Epithelial cell of proximal tubule (primary cell): ENCODE data around the gene IL17C. TPM values are rescaled to one million over a fixed set of nuclear protein-coding genes. Genes with fewer than 3 reads are reported as not detected.

ENCODE experiments used
- DNase-seq: peaks from one replicate; pipeline ENCODE4 v3.0.0-alpha.2; 2011; ENCODE audit warnings: low read depth
- H3K4me3 ChIP-seq: 2 replicates; pipeline ENCODE4 v1.5.1; 2011; ENCODE audit warnings: low read depth, mild to moderate bottlenecking, low read length
- CTCF ChIP-seq: conservative IDR thresholded peaks from 2 replicates; pipeline ENCODE4 v1.5.1; 2012; ENCODE audit warnings: low read depth, mild to moderate bottlenecking, low read length
- total RNA-seq: library from RNA; depleted of rRNA; stranded (reverse); fragments of >200 nt; gene quantifications from 2 replicates; pipeline ENCODE4 v1.2.3, GENCODE V29; 2015

IL17C gene
- total RNA-seq, 1 donor from 2014 or later, result 0.17 TPM

DNA sequence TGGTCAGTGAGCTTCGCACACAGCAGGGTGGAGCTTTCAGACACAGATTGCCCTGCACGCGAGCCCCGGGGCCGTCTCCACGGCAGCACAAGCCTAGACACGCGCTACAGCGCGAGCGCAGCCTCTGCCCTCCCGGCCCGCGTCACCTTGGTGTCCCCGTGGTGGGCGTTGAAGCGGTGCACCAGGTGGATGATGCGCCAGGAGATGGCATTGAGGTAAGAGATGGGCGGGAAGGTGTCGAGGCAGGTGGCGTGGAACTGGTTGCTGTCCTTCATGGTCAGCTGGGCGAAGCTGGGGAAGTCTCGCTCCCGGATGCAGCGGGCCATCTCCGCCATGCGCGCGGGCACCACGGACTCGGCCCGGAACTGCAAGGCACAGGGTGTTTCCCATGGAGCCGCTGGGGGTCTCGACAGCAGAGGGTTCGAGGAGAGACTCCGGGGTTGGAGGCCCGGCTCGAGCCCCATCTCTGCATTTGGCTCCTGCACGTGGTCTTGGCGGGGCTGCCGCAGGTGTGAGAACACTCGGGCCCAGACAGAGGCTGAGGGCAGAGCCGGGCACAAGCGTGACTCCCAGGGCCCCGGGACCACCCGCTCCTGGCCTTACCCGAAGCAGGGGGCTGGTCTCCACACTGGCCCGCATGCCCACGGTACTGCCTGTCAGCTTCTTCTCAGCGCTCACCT is 16.8 kb downstream of the IL17C start:
- TF ChIP-seq CTCF, result no peak
- no peak overlapping the region for H3K4me3 ChIP-seq
- no peak for DNase-seq

DNA sequence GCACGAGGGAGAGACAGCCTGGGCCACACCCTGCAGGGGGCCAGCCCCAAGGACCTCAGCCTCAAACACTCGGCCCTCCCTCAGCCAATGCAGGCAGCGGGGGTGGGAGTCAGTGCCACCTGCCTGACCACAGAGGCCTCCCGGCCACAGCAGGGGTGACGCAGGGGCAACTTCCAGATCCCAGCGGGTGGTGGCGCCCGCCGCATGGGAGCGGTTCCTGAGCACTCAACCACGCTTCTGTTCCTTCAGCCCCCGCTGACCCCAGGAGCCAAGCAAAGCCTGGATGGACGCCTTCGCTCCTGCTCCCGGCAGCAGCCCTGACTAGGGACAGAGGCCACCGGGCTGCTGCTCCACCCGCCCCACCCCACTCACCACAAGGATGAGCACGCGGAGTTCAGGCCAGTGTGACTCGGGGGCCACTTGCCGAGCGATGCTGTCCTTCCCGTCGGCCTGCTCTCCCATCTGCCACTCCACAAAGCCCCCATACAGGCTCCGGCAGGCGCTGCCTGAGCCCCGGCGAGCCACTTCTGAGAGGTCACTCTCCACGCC is 17.4 kb downstream of the IL17C start:
- no peak for TF ChIP-seq CTCF
- no peak for DNase-seq
- no peak overlapping the region for H3K4me3 ChIP-seq

DNA sequence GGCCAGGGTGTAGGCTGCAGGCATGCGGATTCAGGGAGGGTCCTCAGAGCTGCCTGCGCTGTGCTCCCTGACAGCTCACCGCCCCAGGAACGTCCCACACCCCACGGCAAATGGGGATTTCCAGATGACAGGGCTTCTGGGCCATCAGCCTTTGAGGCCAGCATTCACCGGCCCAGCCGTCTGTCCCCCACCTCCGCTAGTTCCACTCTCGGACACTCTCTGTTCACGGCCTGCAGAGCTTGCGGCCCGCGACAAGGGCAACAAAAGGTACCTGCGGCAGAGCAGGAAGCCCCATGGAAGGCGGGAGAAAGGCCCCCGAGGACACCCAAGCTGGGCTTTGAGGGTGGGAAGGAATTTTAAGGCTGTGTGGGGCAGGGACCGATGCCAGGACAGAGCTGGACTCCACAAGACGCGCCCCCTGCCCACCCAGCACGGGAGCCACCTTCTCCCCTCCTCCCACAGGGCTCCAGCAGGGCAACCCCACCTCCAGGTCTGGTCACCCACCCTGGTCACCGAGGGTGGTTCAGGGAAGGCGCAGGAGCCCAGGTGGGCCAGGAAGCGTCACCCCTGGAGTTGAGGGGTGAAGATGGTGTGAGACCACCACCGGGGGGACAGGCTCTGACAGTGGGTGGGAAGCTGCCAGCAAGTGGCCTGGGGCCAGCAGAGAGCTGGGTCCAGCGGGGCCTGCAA is 18.1 kb downstream of the IL17C start:
- H3K4me3 ChIP-seq, result no peak overlapping the region
- no peak for TF ChIP-seq CTCF
- no peak for DNase-seq

- DNase-seq, result no peak
- no peak overlapping the region for H3K4me3 ChIP-seq
- no peak for TF ChIP-seq CTCF
These were observed 19.0 kb downstream of the IL17C start for GRCh38 chr16:88657371-88657770.

- H3K4me3 ChIP-seq, result no peak overlapping the region
- no peak for DNase-seq
- no peak for TF ChIP-seq CTCF
These were observed 20.3 kb downstream of the IL17C start for GRCh38 chr16:88658714-88659113.

- no peak for TF ChIP-seq CTCF
- DNase-seq, result no peak
These were observed 20.8 kb downstream of the IL17C start for GRCh38 chr16:88659160-88659559.

DNA sequence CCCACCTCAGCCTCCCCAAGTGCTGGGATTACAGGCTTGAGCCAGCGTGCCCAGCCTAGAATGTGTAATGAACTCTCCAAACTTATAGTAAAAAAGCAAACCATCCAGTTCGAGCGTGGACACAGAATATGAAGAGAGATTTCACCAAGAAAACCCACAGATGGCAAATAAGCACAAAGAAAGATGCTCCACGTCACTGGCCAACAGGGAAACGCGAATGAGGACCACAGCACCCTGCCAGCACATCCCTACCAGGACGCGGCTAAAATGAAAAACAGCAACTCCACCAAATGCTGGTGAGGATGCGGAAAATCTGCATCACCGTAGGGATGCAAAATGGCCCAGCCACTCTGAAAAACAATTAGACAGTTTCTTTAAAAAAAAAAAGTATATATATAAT is 23.1 kb downstream of the IL17C start:
- no peak overlapping the region for H3K4me3 ChIP-seq
- no peak for DNase-seq
- no peak for TF ChIP-seq CTCF

More at GRCh38 chr16:88659160-88659559, 20.8 kb downstream of the IL17C start:
- H3K4me3 ChIP-seq, result no peak overlapping the region
